ENCODE measurements around the gene MRPL17. TPM values are rescaled to one million over a fixed set of nuclear protein-coding genes. Genes with fewer than 3 reads are reported as not detected.
"Not testable (repeated sequence)": the region's sequence is repeated elsewhere in the genome, so short reads cannot be mapped to it uniquely, and the experiment has no call there.

Gene MRPL17
- total RNA-seq, 3 donors from 2014 or later, result 16.8 to 25.2 (median 18.9) TPM

GRCh38 chr11:6703247-6704063, 20.3 kb upstream of the MRPL17 start:
- H3K4me1 ChIP-seq, result no peaks in the 10 kb centered on the region
- H3K36me3 ChIP-seq, result no peaks in the 10 kb centered on the region
- no peak overlapping the region for H3K27ac ChIP-seq
- H3K4me3 ChIP-seq, result no peak overlapping the region
- peak in 1 of 2 donors; percentile 45 for DNase-seq (ENCODE audit: low spot score in 2 of 2)
- no peaks in the 10 kb centered on the region for H3K9me3 ChIP-seq
- intact Hi-C loops (cut with DNase I; ENCODE audit: low total_unique reads), result no loop called here
- no peaks in the 10 kb centered on the region for H3K27me3 ChIP-seq
- TF ChIP-seq POLR2AphosphoS5 (IDR thresholded peaks at IDR 0.05) (peak in 1 of 3 donors; percentile 69), POLR2A (IDR thresholded peaks at IDR 0.05) (no peak)
- TF ChIP-seq, protein P1, sequence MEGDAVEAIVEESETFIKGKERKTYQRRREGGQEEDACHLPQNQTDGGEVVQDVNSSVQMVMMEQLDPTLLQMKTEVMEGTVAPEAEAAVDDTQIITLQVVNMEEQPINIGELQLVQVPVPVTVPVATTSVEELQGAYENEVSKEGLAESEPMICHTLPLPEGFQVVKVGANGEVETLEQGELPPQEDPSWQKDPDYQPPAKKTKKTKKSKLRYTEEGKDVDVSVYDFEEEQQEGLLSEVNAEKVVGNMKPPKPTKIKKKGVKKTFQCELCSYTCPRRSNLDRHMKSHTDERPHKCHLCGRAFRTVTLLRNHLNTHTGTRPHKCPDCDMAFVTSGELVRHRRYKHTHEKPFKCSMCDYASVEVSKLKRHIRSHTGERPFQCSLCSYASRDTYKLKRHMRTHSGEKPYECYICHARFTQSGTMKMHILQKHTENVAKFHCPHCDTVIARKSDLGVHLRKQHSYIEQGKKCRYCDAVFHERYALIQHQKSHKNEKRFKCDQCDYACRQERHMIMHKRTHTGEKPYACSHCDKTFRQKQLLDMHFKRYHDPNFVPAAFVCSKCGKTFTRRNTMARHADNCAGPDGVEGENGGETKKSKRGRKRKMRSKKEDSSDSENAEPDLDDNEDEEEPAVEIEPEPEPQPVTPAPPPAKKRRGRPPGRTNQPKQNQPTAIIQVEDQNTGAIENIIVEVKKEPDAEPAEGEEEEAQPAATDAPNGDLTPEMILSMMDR (IDR thresholded peaks at IDR 0.05), result peak in 2 of 3 donors; percentile 41 to 45

GRCh38 chr11:6701955-6702354, 18.8 kb upstream of the MRPL17 start:
- H3K27me3 ChIP-seq; H3K36me3 ChIP-seq; H3K27ac ChIP-seq; H3K4me3 ChIP-seq; intact Hi-C loops (cut with DNase I; ENCODE audit: low total_unique reads); H3K9me3 ChIP-seq; H3K4me1 ChIP-seq; DNase-seq (ENCODE audit: low spot score in 2 of 2): not testable (repeated sequence)

GRCh38 chr11:6695377-6695776, 12.2 kb upstream of the MRPL17 start:
- H3K27me3 ChIP-seq, result no peaks in the 10 kb centered on the region
- intact Hi-C loops (cut with DNase I; ENCODE audit: low total_unique reads), result no loop called here
- TF ChIP-seq POLR2A (IDR thresholded peaks at IDR 0.05), result no peak
- no peak for TF ChIP-seq POLR2AphosphoS5 (IDR thresholded peaks at IDR 0.05)
- TF ChIP-seq, protein P1 (IDR thresholded peaks at IDR 0.05), result no peak

GRCh38 chr11:6694229-6694535, 11.0 kb upstream of the MRPL17 start:
- intact Hi-C loops (cut with DNase I; ENCODE audit: low total_unique reads), result no loop called here
- H3K27ac ChIP-seq, result peak overlapping the region in 1 of 2 donors; percentile 22

More at GRCh38 chr11:6695377-6695776, 12.2 kb upstream of the MRPL17 start:
- Histone ChIP-seq H3K4me3 (no peak overlapping the region), H3K36me3 (no peaks in the 10 kb centered on the region), H3K27ac (peak overlapping the region; percentile 22 to 41), H3K9me3 (no peaks in the 10 kb centered on the region), H3K4me1 (no peaks in the 10 kb centered on the region)
- no peak for DNase-seq (ENCODE audit: low spot score in 2 of 2)

DNA sequence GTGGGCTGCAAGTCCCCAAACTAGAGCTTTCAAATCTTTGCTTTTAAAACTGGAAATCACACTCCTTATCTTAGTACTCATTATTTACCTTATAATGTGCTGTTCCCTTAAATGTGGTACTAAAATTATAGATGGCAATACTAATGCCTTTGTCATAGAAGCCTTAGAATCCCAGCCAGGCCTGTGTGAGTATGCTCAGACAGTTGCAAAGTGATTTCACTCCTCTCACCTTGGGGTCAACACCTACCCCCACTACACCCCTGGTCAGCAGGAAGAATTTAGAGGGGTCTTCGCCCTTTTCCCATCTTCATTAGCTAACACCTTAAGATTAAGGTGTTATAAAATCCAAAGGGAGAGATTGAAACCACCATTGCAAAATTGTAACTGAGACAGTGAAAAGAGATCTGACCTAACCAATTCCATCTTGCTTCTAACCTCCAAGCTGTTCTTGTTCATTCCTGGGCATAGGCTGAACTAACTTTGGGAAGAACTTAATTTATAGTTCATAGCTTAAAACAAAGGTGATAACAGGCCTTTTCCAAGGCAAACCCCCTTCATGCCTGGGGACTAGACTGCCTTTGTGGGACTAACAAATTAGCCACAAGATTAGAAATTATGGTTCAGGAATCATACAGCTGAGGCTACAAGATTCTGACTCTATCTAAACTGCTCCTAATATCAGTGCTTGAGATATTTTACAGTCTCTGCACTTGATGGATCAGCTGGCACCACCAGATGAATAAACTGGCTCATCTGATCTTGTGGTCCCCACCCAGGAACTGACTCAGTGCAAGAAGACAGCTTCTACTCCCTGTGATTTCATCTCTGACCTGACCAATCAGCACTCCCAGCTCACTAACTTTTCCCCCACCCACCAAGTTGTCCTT, 10.4 kb upstream of the MRPL17 start:
- H3K9me3 ChIP-seq, result no peaks in the 10 kb centered on the region
- H3K27ac ChIP-seq, result peak overlapping the region in 1 of 2 donors; percentile 38
- no peaks in the 10 kb centered on the region for H3K36me3 ChIP-seq
- no peaks in the 10 kb centered on the region for H3K27me3 ChIP-seq
- no peak overlapping the region for H3K4me3 ChIP-seq
- no peak for TF ChIP-seq POLR2AphosphoS5 (IDR thresholded peaks at IDR 0.05)
- TF ChIP-seq POLR2A (IDR thresholded peaks at IDR 0.05), result no peak
- TF ChIP-seq, protein P1 (IDR thresholded peaks at IDR 0.05), result no peak
- intact Hi-C loops (cut with DNase I; ENCODE audit: low total_unique reads), result no loop called here
- H3K4me1 ChIP-seq, result no peaks in the 10 kb centered on the region
- DNase-seq (ENCODE audit: low spot score in 2 of 2), result no peak

More at GRCh38 chr11:6694229-6694535, 11.0 kb upstream of the MRPL17 start:
- Histone ChIP-seq H3K9me3 (no peaks in the 10 kb centered on the region), H3K27me3 (no peaks in the 10 kb centered on the region), H3K4me1 (no peaks in the 10 kb centered on the region), H3K36me3 (no peaks in the 10 kb centered on the region), H3K4me3 (no peak overlapping the region)
- TF ChIP-seq POLR2AphosphoS5 (IDR thresholded peaks at IDR 0.05) (no peak), POLR2A (IDR thresholded peaks at IDR 0.05) (no peak)
- TF ChIP-seq, protein P1 (IDR thresholded peaks at IDR 0.05), result no peak
- DNase-seq (ENCODE audit: low spot score in 2 of 2), result no peak

Data from breast epithelium (tissue), 4 donors.